H9 (cell line): ENCODE data around the gene NHLH1. TPM values are rescaled to one million over a fixed set of nuclear protein-coding genes. Genes with fewer than 3 reads are reported as not detected.

Source experiments
- DNase-seq: peaks from one replicate; pipeline ENCODE4 v3.0.0-alpha.2; 2017
- H2AFZ ChIP-seq: one replicate; pipeline ENCODE4 v1.6.1; 2013; ENCODE audit warnings: mild to moderate bottlenecking, low read length, control low read depth, moderate library complexity
- H2AK5ac ChIP-seq: 2 replicates; pipeline ENCODE4 v1.6.1; 2013; ENCODE audit warnings: low read length, control low read depth, mixed read lengths; ENCODE audit not compliant: insufficient read length
- H2BK120ac ChIP-seq: one replicate; pipeline ENCODE4 v1.6.1; 2013; ENCODE audit warnings: low read depth, mild to moderate bottlenecking, low read length, control low read depth, inconsistent platforms; ENCODE audit not compliant: poor library complexity, severe bottlenecking
- H2BK12ac ChIP-seq: 2 replicates; pipeline ENCODE4 v1.6.1; 2013; ENCODE audit warnings: low read length, control low read depth, mixed read lengths, low read depth; ENCODE audit not compliant: insufficient read length
- H2BK15ac ChIP-seq: 2 replicates; pipeline ENCODE4 v1.6.1; 2013; ENCODE audit warnings: low read depth, low read length, control low read depth
- H2BK20ac ChIP-seq: one replicate; pipeline ENCODE4 v1.6.1; 2013; ENCODE audit warnings: low read depth, mild to moderate bottlenecking, low read length, control low read depth, inconsistent platforms; ENCODE audit not compliant: poor library complexity, severe bottlenecking
- H2BK5ac ChIP-seq: 2 replicates; pipeline ENCODE4 v1.6.1; 2013; ENCODE audit warnings: low read length, control low read depth, mixed read lengths; ENCODE audit not compliant: insufficient read length
- H3K14ac ChIP-seq: 2 replicates; pipeline ENCODE4 v1.6.1; 2013; ENCODE audit warnings: low read length, control low read depth; ENCODE audit not compliant: insufficient read depth
- H3K18ac ChIP-seq: 2 replicates; pipeline ENCODE4 v1.6.1; 2013; ENCODE audit warnings: low read depth, mild to moderate bottlenecking, mixed read lengths, low read length, control low read depth; ENCODE audit not compliant: insufficient read length
- H3K23ac ChIP-seq: 2 replicates; pipeline ENCODE4 v1.6.1; 2013; ENCODE audit warnings: low read length, control low read depth, mixed read lengths, low read depth; ENCODE audit not compliant: insufficient read length
- H3K23me2 ChIP-seq: 2 replicates; pipeline ENCODE4 v1.6.1; 2013; ENCODE audit warnings: low read depth, mild to moderate bottlenecking, mixed read lengths, low read length, control low read depth; ENCODE audit not compliant: insufficient read length, poor library complexity, severe bottlenecking
- H3K27ac ChIP-seq: 2 replicates; pipeline ENCODE4 v1.5.1; 2013; ENCODE audit warnings: low read length, control low read depth, mixed read lengths, low read depth; ENCODE audit not compliant: insufficient read length
- H3K27me3 ChIP-seq: 2 replicates; pipeline ENCODE4 v1.6.1; 2013; ENCODE audit warnings: low read length, control low read depth, inconsistent platforms; ENCODE audit not compliant: insufficient read depth
- H3K4ac ChIP-seq: 2 replicates; pipeline ENCODE4 v1.6.1; 2013; ENCODE audit warnings: low read depth, mild to moderate bottlenecking, control low read depth, inconsistent platforms, low read length, moderate library complexity
- H3K4me1 ChIP-seq: 2 replicates; pipeline ENCODE4 v1.6.1; 2013; ENCODE audit warnings: low read length, control low read depth, inconsistent platforms; ENCODE audit not compliant: insufficient read depth
- H3K4me2 ChIP-seq: 2 replicates; pipeline ENCODE4 v1.6.1; 2013; ENCODE audit warnings: low read length, control low read depth, mixed read lengths; ENCODE audit not compliant: insufficient read length, insufficient read depth
- H3K56ac ChIP-seq: 2 replicates; pipeline ENCODE4 v1.6.1; 2013; ENCODE audit warnings: low read depth, mild to moderate bottlenecking, mixed read lengths, low read length, control low read depth; ENCODE audit not compliant: insufficient read length
- H3K79me1 ChIP-seq: 2 replicates; pipeline ENCODE4 v1.6.1; 2013; ENCODE audit warnings: low read depth, mild to moderate bottlenecking, moderate library complexity, low read length, control low read depth, inconsistent platforms; ENCODE audit not compliant: insufficient read depth, poor library complexity, severe bottlenecking
- H3K79me2 ChIP-seq: 2 replicates; pipeline ENCODE4 v1.6.1; 2013; ENCODE audit warnings: low read length, control low read depth, inconsistent platforms; ENCODE audit not compliant: insufficient read depth
- H3K9ac ChIP-seq: 2 replicates; pipeline ENCODE4 v1.6.1; 2013; ENCODE audit warnings: low read length, control low read depth, mixed read lengths; ENCODE audit not compliant: insufficient read length; ENCODE audit errors: extremely low read depth
- H3K9me3 ChIP-seq: one replicate; pipeline ENCODE4 v1.6.1; 2013; ENCODE audit warnings: low read depth, low read length, inconsistent platforms; ENCODE audit not compliant: control insufficient read depth
- H3T11ph ChIP-seq: one replicate; pipeline ENCODE4 v1.6.1; 2013; ENCODE audit warnings: mild to moderate bottlenecking, low read length, control low read depth, inconsistent platforms
- H4K20me1 ChIP-seq: one replicate; pipeline ENCODE4 v1.6.1; 2013; ENCODE audit not compliant: control insufficient read depth, insufficient read length, insufficient read depth
- H4K5ac ChIP-seq: 2 replicates; pipeline ENCODE4 v1.6.1; 2013; ENCODE audit warnings: low read depth, mild to moderate bottlenecking, mixed read lengths, low read length, control low read depth; ENCODE audit not compliant: insufficient read length
- H4K8ac ChIP-seq: replicated peaks from 2 replicates; pipeline ENCODE4 v1.6.1; 2013; ENCODE audit warnings: low read length, control low read depth, mixed read lengths, low read depth; ENCODE audit not compliant: insufficient read length
- H4K91ac ChIP-seq: 2 replicates; pipeline ENCODE4 v1.6.1; 2013; ENCODE audit warnings: low read depth, mild to moderate bottlenecking, moderate library complexity, mixed read lengths, low read length, control low read depth; ENCODE audit not compliant: insufficient read length
- H3K27ac Mint-ChIP-seq, 3 experiments: 2 replicates in 2 of 3; 3 replicates in 1 of 3; pipeline ENCODE4 v1.8.0; 2020 to 2021; ENCODE audit warnings: mixed read lengths in 3 of 3, mild to moderate bottlenecking in 1 of 3, moderate library complexity in 1 of 3
- H3K27me3 Mint-ChIP-seq: 2 replicates; pipeline ENCODE4 v1.8.0; 2021; ENCODE audit warnings: low read depth, mild to moderate bottlenecking, moderate library complexity, mixed read lengths
- H3K36me3 Mint-ChIP-seq, 3 experiments: 2 replicates in 2 of 3; 3 replicates in 1 of 3; pipeline ENCODE4 v1.8.0; 2020 to 2021; ENCODE audit warnings: low read depth in 3 of 3, mixed read lengths in 3 of 3; ENCODE audit not compliant: insufficient read depth in 1 of 3
- H3K4me1 Mint-ChIP-seq, 2 experiments: 2 replicates each; pipeline ENCODE4 v1.8.0; 2020; ENCODE audit warnings: mixed read lengths in 2 of 2
- H3K4me3 Mint-ChIP-seq, 2 experiments: 2 replicates in 1 of 2; 3 replicates in 1 of 2; pipeline ENCODE4 v1.8.0; 2020 to 2021; ENCODE audit warnings: mild to moderate bottlenecking in 2 of 2, mixed read lengths in 2 of 2, moderate library complexity in 1 of 2
- H3K9me3 Mint-ChIP-seq, 2 experiments: 2 replicates in 1 of 2; 3 replicates in 1 of 2; pipeline ENCODE4 v1.8.0; 2020; ENCODE audit warnings: mild to moderate bottlenecking in 2 of 2, mixed read lengths in 2 of 2, moderate library complexity in 1 of 2
- WGBS: extraction: QIAGEN DNeasy Blood & Tissue Kit; methylation state at CpG from one replicate; pipeline ENCODE4 v1.1.7; 2013; ENCODE audit warnings: missing lambda C conversion rate, low lambda C conversion rate, mixed read lengths; ENCODE audit not compliant: insufficient read length; ENCODE audit errors: extremely low coverage; 5-methylcytosine and 5-hydroxymethylcytosine counted together
- total RNA-seq: library from RNA; stranded (reverse); gene quantifications from 2 replicates; pipeline ENCODE4 v1.2.1, GENCODE V29; 2021
- TF ChIP-seq, protein P1 (sequence below): fragments of 200-600 bp; sonication (generic); conservative IDR thresholded peaks from 3 replicates; pipeline ENCODE4 v1.8.0; 2021; ENCODE audit warnings: antibody characterized with exemption, mild to moderate bottlenecking

The NHLH1 gene
- total RNA-seq, 1 experiment from 2014 or later: 1.5 TPM

DNA sequence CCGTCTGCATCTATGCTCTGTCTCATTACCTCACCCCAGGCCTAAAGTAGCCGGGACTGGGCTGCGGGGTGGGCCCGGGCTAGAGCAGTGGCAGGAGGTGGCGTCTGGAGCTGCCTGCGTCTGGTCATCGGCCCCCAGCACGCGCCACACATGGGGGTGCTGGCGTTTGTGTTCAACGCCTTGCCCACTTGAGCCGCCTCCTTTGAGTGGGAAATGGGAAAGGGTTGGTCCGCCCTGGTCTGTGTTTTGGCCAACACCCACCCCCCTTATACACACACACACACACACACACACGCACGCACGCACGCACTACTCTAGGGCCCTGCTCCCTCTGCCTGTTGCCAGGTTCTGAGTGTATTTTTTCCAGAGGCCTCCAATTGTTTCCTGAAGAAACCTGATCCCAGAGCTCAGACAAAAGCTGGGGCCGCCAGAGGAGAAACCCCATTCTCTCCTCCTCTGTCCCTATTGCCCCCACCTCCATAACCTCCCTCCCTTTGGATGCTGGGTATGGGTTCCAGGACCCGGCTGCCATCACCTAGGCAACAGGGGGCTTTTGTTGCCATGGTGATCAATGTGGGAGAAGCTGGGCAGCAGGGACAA, 43.6 kb downstream of the NHLH1 start:
- no peak overlapping the region for H2BK12ac ChIP-seq
- H3K36me3 Mint-ChIP-seq: peaks cover 5 to 26% (median 11%) of the 10 kb centered on the region in 3 experiments; a peak in 6 of 7 replicates
- no CpG with 5 or more reads among the region's 19 CpGs for WGBS
- peak overlapping the region; percentile 25; the same call in 1 of the 2 replicates for H3K14ac ChIP-seq
- H4K91ac ChIP-seq: no peak overlapping the region
- H2AFZ ChIP-seq: no peak overlapping the region
- H3K79me2 ChIP-seq: peaks cover 5% of the 10 kb centered on the region; the same call in 1 of the 2 replicates
- H2BK120ac ChIP-seq: no peak overlapping the region
- TF ChIP-seq, protein P1, sequence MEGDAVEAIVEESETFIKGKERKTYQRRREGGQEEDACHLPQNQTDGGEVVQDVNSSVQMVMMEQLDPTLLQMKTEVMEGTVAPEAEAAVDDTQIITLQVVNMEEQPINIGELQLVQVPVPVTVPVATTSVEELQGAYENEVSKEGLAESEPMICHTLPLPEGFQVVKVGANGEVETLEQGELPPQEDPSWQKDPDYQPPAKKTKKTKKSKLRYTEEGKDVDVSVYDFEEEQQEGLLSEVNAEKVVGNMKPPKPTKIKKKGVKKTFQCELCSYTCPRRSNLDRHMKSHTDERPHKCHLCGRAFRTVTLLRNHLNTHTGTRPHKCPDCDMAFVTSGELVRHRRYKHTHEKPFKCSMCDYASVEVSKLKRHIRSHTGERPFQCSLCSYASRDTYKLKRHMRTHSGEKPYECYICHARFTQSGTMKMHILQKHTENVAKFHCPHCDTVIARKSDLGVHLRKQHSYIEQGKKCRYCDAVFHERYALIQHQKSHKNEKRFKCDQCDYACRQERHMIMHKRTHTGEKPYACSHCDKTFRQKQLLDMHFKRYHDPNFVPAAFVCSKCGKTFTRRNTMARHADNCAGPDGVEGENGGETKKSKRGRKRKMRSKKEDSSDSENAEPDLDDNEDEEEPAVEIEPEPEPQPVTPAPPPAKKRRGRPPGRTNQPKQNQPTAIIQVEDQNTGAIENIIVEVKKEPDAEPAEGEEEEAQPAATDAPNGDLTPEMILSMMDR: no peak
- H3K56ac ChIP-seq: no peak overlapping the region
- no peak overlapping the region for H3T11ph ChIP-seq
- peaks cover 15% of the 10 kb centered on the region for H3K4me1 ChIP-seq
- no peak overlapping the region for H4K5ac ChIP-seq
- H2AK5ac ChIP-seq: no peak overlapping the region
- no peak overlapping the region for H4K8ac ChIP-seq
- peaks cover 5% of the 10 kb centered on the region for H4K20me1 ChIP-seq
- H3K18ac ChIP-seq: peak overlapping the region; percentile 51
- H3K4me3 Mint-ChIP-seq: peak overlapping the region in 1 of 2 experiments; percentile 24; a peak in 1 of 5 replicates
- peak overlapping the region; percentile 81 to 96 (median 86) for H3K27ac Mint-ChIP-seq
- H3K4me1 Mint-ChIP-seq: peaks cover 71 to 74% of the 10 kb centered on the region in 2 experiments
- no peaks in the 10 kb centered on the region for H3K9me3 Mint-ChIP-seq
- no peaks in the 10 kb centered on the region for H3K23me2 ChIP-seq
- H3K4ac ChIP-seq: no peak overlapping the region
- no peak overlapping the region for H2BK15ac ChIP-seq
- no peak overlapping the region for H2BK5ac ChIP-seq
- no peak overlapping the region for H3K4me2 ChIP-seq
- H3K79me1 ChIP-seq: peaks cover 3% of the 10 kb centered on the region
- no peaks in the 10 kb centered on the region for H3K27me3 ChIP-seq
- DNase-seq: no peak
- no peak overlapping the region for H3K23ac ChIP-seq
- H3K27ac ChIP-seq: no peak overlapping the region
- no peak overlapping the region for H3K9ac ChIP-seq
- H3K9me3 ChIP-seq: no peaks in the 10 kb centered on the region
- H3K27me3 Mint-ChIP-seq: no peaks in the 10 kb centered on the region
- H2BK20ac ChIP-seq: no peak overlapping the region
